Heart right ventricle (tissue), 16 donors: ENCODE measurements around the gene MAML1. TPM values are rescaled to one million over a fixed set of nuclear protein-coding genes. Genes with fewer than 3 reads are reported as not detected.

Experiments used
- ATAC-seq, 8 donors: fragments of 200-7000 bp; cut with Tn5 transposase; one replicate each; pipeline ENCODE4 v1.9.1; 2020; ENCODE audit warnings: mild to moderate bottlenecking in 8 of 8, moderate library complexity in 8 of 8, moderate number of reproducible peaks in 1 of 8
- DNase-seq, 2 donors: peaks; one replicate each; pipeline ENCODE4 v3.0.0-alpha.2; 2020
- H3K27ac ChIP-seq, 10 donors: fragments of 200-600 bp; sonication (generic) in 2 of 10; one replicate each; pipeline versions ENCODE4 v1.5.0 to v1.8.0; 2020 to 2022; ENCODE audit warnings: mild to moderate bottlenecking in 3 of 10
- H3K27me3 ChIP-seq, 7 donors: fragments of 200-600 bp; one replicate each; pipeline ENCODE4 v1.8.0; 2021 to 2022; ENCODE audit warnings: mild to moderate bottlenecking in 2 of 7
- H3K36me3 ChIP-seq, 9 donors: fragments of 200-600 bp; sonication (generic) in 1 of 9; one replicate each; pipeline versions ENCODE4 v1.5.0 to v1.8.0; 2020 to 2022; ENCODE audit warnings: mild to moderate bottlenecking in 2 of 9
- H3K4me1 ChIP-seq, 9 donors: fragments of 200-600 bp; sonication (generic) in 1 of 9; one replicate each; pipeline versions ENCODE4 v1.5.0 to v1.8.0; 2020 to 2022; ENCODE audit warnings: mild to moderate bottlenecking in 4 of 9
- H3K4me3 ChIP-seq, 10 donors: fragments of 200-600 bp; sonication (generic) in 2 of 10; one replicate each; pipeline versions ENCODE4 v1.5.0 to v1.8.0; 2020 to 2022; ENCODE audit warnings: mild to moderate bottlenecking in 7 of 10, moderate library complexity in 2 of 10
- H3K9me3 ChIP-seq, 11 donors: fragments of 200-600 bp in 10 of 11; sonication (generic) in 2 of 11; one replicate each; pipeline versions ENCODE4 v1.5.0 to v1.8.0; 2013 to 2022; ENCODE audit warnings: mild to moderate bottlenecking in 2 of 11, control low read depth in 1 of 11, moderate library complexity in 1 of 11
- WGBS, 2 donors: extraction: QIAGEN DNeasy Blood & Tissue Kit; methylation state at CpG; one replicate each; pipeline ENCODE4 v1.1.7; 2013; ENCODE audit warnings: inconsistent platforms in 1 of 2; 5-methylcytosine and 5-hydroxymethylcytosine counted together
- intact Hi-C, 10 donors: fragments of 100-400 bp; cut with DNase I; formaldehyde crosslinking; loops; one replicate each; pipeline versions ENCODE4 v1.11.1 to v1.14.2; 2022
- polyA plus RNA-seq, 2 donors: library from polyadenylated mRNA; stranded (reverse); fragments of 200-250 nt; gene quantifications; one replicate each; pipeline ENCODE4 v1.2.3, GENCODE V29; 2013
- total RNA-seq, 10 donors: library from RNA; stranded (reverse); fragmentation: NEBNext Ultra II Directional in 3 of 10; extraction: Animal tissue kit (Norgen Biotek cat#: 25700) in 3 of 10; gene quantifications; one replicate each; pipeline versions ENCODE4 v1.2.1 to v1.2.4, GENCODE V29; 2021 to 2023
- TF ChIP-seq, protein P1 (sequence below), 9 donors: fragments of 200-600 bp; sonication (generic) in 2 of 9; IDR thresholded peaks; one replicate each; pipeline versions ENCODE4 v1.5.0 to v1.8.0; 2021 to 2022; ENCODE audit warnings: antibody characterized with exemption in 9 of 9, mild to moderate bottlenecking in 5 of 9, moderate library complexity in 1 of 9
- donor health status: Arrhythmogenic right ventricular cardiomyopathy.
- donor health status: ischemic (EF 13 %, LVEDD 7.1; RV severe dilation, severe dysfunction).
- donor health status: healthy with polysubstance abuse.
- donor health status: DM: no; HTN: yes; CAD: no.
- donor health status: DM: no; HTN: no; CAD: no.
- donor health status: ischemic (EF 25% LVEDD 6.9; RV normal size, moderate dysfunction).
- donor health status: ischemic (EF 25% LVEDD 5.7; RV mildly dilated, moderate dysfunction).
- donor health status: healthy.
- donor health status: DM: yes; HTN: yes; CAD: no.
- donor health status: Ischemic cardiomyopathy.
- donor health status: ischemic (EF 35%, LVEDD 5.7; RV mildly dilated, moderate dysfunction).
- donor health status: nonischemic (EF 11% LVEDD 7.7; RV severe dilation, severe dysfunction).
- donor health status: DM: yes; HTN: yes; CAD: no.
- donor health status: PGD.
- donor health status: ischemic (EF 29% LVEDD 5.4; RV normal size, mild dysfunction).
- donor health status: nonischemic (EF 23%, LVEDD 6.1; RV moderate dilation, normal function).

Gene MAML1
- total and polyA plus RNA-seq, 12 donors: 5.5 to 15.3 (median 11.9) TPM

DNA sequence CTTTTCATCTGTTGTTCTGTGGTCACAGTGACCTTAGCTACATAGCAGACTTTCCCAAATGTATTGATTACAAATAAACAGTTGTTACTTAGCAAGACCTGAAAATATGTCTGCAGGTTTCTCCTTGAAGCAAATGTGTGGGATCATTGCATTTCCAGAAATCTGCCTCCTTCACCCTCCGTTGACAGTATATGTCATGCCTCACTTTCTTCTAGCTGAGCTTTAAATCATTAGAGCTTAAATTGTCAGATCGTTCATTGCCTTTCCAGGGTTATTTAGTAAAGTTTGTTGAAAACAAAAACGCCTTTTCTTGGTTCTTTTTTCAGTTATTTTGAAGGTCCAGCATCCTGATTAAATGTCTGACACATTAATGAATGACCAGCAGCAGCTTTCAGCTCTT lies 2.3 kb upstream of the MAML1 start:
- Histone ChIP-seq H3K4me3 (no peak overlapping the region), H3K4me1 (peaks cover 3 to 45% (median 24%) of the 10 kb centered on the region in 9 donors), H3K36me3 (peaks cover 0 to 65% (median 43%) of the 10 kb centered on the region in 9 donors), H3K9me3 (no peaks in the 10 kb centered on the region), H3K27ac (peak overlapping the region in 1 of 10 donors; percentile 93), H3K27me3 (no peaks in the 10 kb centered on the region)
- DNase-seq (no peak), ATAC-seq (no peak)
- TF ChIP-seq, protein P1, sequence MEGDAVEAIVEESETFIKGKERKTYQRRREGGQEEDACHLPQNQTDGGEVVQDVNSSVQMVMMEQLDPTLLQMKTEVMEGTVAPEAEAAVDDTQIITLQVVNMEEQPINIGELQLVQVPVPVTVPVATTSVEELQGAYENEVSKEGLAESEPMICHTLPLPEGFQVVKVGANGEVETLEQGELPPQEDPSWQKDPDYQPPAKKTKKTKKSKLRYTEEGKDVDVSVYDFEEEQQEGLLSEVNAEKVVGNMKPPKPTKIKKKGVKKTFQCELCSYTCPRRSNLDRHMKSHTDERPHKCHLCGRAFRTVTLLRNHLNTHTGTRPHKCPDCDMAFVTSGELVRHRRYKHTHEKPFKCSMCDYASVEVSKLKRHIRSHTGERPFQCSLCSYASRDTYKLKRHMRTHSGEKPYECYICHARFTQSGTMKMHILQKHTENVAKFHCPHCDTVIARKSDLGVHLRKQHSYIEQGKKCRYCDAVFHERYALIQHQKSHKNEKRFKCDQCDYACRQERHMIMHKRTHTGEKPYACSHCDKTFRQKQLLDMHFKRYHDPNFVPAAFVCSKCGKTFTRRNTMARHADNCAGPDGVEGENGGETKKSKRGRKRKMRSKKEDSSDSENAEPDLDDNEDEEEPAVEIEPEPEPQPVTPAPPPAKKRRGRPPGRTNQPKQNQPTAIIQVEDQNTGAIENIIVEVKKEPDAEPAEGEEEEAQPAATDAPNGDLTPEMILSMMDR (IDR thresholded peaks at IDR 0.05): no peak
- WGBS, 2 donors: 71 to 75% methylated on average over 3 of the region's 3 CpGs
- intact Hi-C loops: loop anchor here in 3 of 10 donors (2.0 to 5.0 kb wide), 3 partner anchors 32 to 37 kb away; partner anchors contain the start of gene CANX (in 2 of the 3)

DNA sequence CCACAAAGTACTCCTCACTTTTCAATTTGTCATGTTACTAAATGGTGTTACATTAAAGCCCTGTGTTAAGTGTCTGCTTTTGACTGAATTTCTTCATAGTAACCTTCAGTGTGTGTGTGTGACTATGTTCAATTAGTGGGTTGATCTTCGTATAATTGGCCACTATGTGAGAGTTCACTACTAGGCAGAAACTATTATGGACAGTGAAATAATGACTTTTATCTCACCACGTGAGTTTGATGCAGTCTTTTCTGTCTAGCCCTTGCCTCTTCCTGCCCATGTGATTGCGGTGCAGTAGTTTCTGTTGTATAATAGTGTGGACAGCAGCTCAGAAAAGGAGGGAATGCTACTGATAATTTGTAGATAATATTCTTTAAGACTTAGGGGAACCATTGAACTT lies 1.8 kb upstream of the MAML1 start:
- ATAC-seq: no peak
- TF ChIP-seq, protein P1 (IDR thresholded peaks at IDR 0.05): no peak
- Histone ChIP-seq H3K36me3 (peaks cover 0 to 62% (median 40%) of the 10 kb centered on the region in 9 donors), H3K4me1 (peaks cover 6 to 50% (median 28%) of the 10 kb centered on the region in 9 donors), H3K27me3 (no peaks in the 10 kb centered on the region), H3K27ac (peak overlapping the region in 1 of 10 donors; percentile 93), H3K4me3 (no peak overlapping the region), H3K9me3 (no peaks in the 10 kb centered on the region)
- intact Hi-C loops: loop anchor here in 3 of 10 donors (2.0 to 5.0 kb wide), 3 partner anchors 32 to 36 kb away; partner anchors contain the start of gene CANX (in 2 of the 3)
- no peak for DNase-seq
- WGBS, 2 donors: 65 to 69% methylated on average over 3 of the region's 3 CpGs

DNA sequence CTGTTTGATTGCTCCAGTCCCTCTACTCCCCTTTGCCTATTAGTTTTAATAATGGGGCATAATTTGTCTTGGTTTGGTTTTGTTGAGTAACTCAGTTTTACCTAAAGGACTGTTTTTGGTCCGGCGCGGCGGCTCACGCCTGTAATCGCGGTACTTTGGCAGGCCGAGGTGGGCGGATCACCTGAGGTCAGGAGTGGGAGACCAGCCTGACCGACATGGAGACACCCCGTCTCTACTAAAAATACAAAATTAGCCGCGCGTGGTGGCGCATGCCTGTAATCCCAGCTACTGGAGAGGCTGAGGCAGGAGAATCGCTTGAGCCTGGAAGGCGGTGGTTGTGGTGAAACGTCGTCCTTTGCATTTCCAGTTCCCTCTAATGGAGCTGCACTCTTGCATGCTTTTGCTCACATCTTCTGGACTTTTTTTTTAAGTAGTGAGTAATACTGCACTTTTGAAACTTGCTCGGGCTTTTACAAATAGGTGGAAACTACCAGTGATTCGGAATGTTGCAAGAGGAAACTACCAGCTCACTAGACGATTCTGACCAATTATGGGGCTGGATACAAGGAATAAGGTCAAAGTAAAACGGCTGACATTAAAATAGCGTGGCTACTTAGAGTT lies 721 bp upstream of the MAML1 start:
- peak overlapping the region in 9 of 10 donors; percentile 67 to 99 (median 75) for H3K4me3 ChIP-seq
- H3K4me1 ChIP-seq: peaks cover 8 to 54% (median 39%) of the 10 kb centered on the region in 9 donors
- H3K36me3 ChIP-seq: peaks cover 0 to 56% (median 31%) of the 10 kb centered on the region in 9 donors
- TF ChIP-seq, protein P1 (IDR thresholded peaks at IDR 0.05): no peak
- DNase-seq (peak; percentile 11 to 32), ATAC-seq (peak in 4 of 8 donors; percentile 2 to 13 (median 6))
- H3K27me3 ChIP-seq: no peaks in the 10 kb centered on the region
- peak overlapping the region in 9 of 10 donors; percentile 46 to 98 (median 93) for H3K27ac ChIP-seq
- 57 to 58% methylated on average over 24 of the region's 24 CpGs for WGBS, 2 donors
- no peaks in the 10 kb centered on the region for H3K9me3 ChIP-seq
- intact Hi-C loops: loop anchor here in 5 of 10 donors (1.0 to 5.0 kb wide), 4 partner anchors 33 to 35 kb away; partner anchors contain the start of gene CANX (in 4 of the 5)

DNA sequence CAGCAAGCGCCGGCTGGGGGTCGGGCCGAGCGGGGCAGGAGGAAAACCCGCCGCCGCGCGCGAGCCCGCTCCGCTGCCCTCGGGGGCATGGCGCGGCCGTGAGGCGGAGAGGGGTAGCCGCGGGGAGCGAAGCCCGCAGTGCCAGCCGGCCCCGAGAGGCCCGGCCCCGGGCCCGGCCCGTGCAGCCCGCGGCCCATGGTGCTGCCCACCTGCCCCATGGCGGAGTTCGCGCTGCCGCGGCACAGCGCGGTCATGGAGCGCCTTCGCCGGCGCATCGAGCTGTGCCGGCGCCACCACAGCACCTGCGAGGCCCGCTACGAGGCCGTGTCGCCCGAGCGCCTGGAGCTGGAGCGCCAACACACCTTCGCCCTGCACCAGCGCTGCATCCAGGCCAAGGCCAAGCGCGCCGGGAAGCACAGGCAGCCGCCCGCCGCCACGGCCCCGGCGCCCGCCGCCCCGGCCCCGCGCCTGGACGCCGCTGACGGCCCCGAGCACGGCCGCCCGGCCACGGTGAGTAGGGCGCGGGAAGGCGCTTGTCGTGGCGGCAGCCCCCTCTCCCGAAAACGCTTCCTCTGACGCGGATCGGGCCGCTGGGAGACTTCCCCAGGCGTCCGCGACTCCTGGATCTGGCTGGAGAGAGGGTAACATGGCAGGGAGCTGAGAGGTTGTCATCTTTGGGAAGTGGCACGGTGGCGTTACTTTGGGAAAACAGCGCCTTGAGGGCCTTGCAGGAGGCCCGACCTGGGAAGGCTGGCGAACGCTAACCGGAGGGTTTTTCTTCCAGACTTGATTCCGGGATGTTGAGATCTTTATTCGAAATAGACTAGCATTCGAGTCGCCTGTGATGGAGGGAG lies 523 bp downstream of the MAML1 start:
- Histone ChIP-seq H3K36me3 (peaks cover 0 to 52% (median 18%) of the 10 kb centered on the region in 9 donors), H3K4me1 (peaks cover 8 to 60% (median 46%) of the 10 kb centered on the region in 9 donors), H3K4me3 (peak overlapping the region; percentile 60 to 99 (median 74)), H3K27ac (peak overlapping the region; percentile 82 to 98 (median 96)), H3K27me3 (no peaks in the 10 kb centered on the region), H3K9me3 (no peaks in the 10 kb centered on the region)
- intact Hi-C loops: loop anchor here in 4 of 10 donors (1.0 to 5.0 kb wide), 4 partner anchors 34 to 36 kb away; partner anchors contain the start of gene CANX (in 3 of the 4)
- TF ChIP-seq, protein P1 (IDR thresholded peaks at IDR 0.05): no peak
- ATAC-seq: peak in 7 of 8 donors; percentile 1 to 78 (median 32)
- peak; percentile 23 to 34 for DNase-seq
- 0 to 1% methylated on average over 75 to 101 of the region's 101 CpGs for WGBS, 2 donors
